BJ (cell line): Measurements from ENCODE around the gene NDUFS6. TPM values are rescaled to one million over a fixed set of nuclear protein-coding genes. Genes with fewer than 3 reads are reported as not detected.

Experiments used
- CTCF ChIA-PET: fragments of 350-600 bp; formaldehyde crosslinking; extraction: SDS; loops from one replicate; lab custom pipeline; 2021; ENCODE audit warnings: antibody characterized with exemption, inconsistent platforms; lab: Yijun Ruan, JAX
- POLR2A ChIA-PET: fragments of 300-600 bp; sonication (Branson Sonifier 250); formaldehyde crosslinking; extraction: SDS; loops from one replicate; lab custom pipeline; 2021; ENCODE audit warnings: antibody characterized with exemption; lab: Charles Lee
- DNase-seq: peaks from one replicate; pipeline ENCODE4 v3.0.0-alpha.2; 2011; ENCODE audit warnings: low read depth
- H3K27me3 ChIP-seq: 2 replicates; pipeline ENCODE4 v1.6.0; 2011; ENCODE audit warnings: low read length; ENCODE audit not compliant: control insufficient read depth, insufficient read depth
- H3K36me3 ChIP-seq: 2 replicates; pipeline ENCODE4 v1.5.1; 2011; ENCODE audit warnings: low read length; ENCODE audit not compliant: control insufficient read depth, insufficient read depth
- H3K4me3 ChIP-seq: 2 replicates; pipeline ENCODE4 v1.5.1; 2011; ENCODE audit warnings: low read depth, mild to moderate bottlenecking, control low read depth, low read length
- CTCF ChIP-seq: IDR thresholded peaks from 2 replicates; pipeline ENCODE4 v1.5.1; 2011; ENCODE audit warnings: low read depth, mild to moderate bottlenecking, control low read depth, inconsistent platforms, low read length, moderate library complexity; ENCODE audit not compliant: insufficient read depth
- polyA plus RNA-seq: library from polyadenylated mRNA; depleted of rRNA; stranded (reverse); fragments of >200 nt; gene quantifications from 2 replicates; pipeline ENCODE4 v1.2.3, GENCODE V29; 2011

Gene NDUFS6
- polyA plus RNA-seq, 1 experiment, result 26.6 TPM

GRCh38 chr5:1851290-1851934, 50.2 kb downstream of the NDUFS6 start:
- POLR2A ChIA-PET, result no interaction called here
- CTCF ChIA-PET, result no interaction called here
- TF ChIP-seq CTCF, result no peak
- no peaks in the 10 kb centered on the region for H3K36me3 ChIP-seq
- peaks cover 15% of the 10 kb centered on the region for H3K27me3 ChIP-seq
- no peak for DNase-seq
- no peak overlapping the region for H3K4me3 ChIP-seq

GRCh38 chr5:1852324-1852947, 51.2 kb downstream of the NDUFS6 start:
- Histone ChIP-seq H3K27me3 (peaks cover 16% of the 10 kb centered on the region), H3K4me3 (no peak overlapping the region), H3K36me3 (no peaks in the 10 kb centered on the region)
- ChIA-PET POLR2A (no interaction called here), CTCF (no interaction called here)
- no peak for DNase-seq
- TF ChIP-seq CTCF, result no peak

GRCh38 chr5:1853531-1853930, 52.3 kb downstream of the NDUFS6 start:
- ChIA-PET POLR2A (no interaction called here), CTCF (no interaction called here)
- no peak for DNase-seq
- no peak for TF ChIP-seq CTCF
- H3K36me3 ChIP-seq, result no peaks in the 10 kb centered on the region
- H3K27me3 ChIP-seq, result peaks cover 16% of the 10 kb centered on the region
- H3K4me3 ChIP-seq, result no peak overlapping the region

- no peak overlapping the region for H3K4me3 ChIP-seq
- ChIA-PET POLR2A (no interaction called here), CTCF (no interaction called here)
- no peak for DNase-seq
- H3K36me3 ChIP-seq, result no peaks in the 10 kb centered on the region
- no peak for TF ChIP-seq CTCF
- H3K27me3 ChIP-seq, result peaks cover 14% of the 10 kb centered on the region
These were observed 53.9 kb downstream of the NDUFS6 start for GRCh38 chr5:1855075-1855474.

GRCh38 chr5:1855596-1855995, 54.4 kb downstream of the NDUFS6 start:
- TF ChIP-seq CTCF, result no peak
- no peak for DNase-seq
- no peaks in the 10 kb centered on the region for H3K36me3 ChIP-seq
- peaks cover 14% of the 10 kb centered on the region for H3K27me3 ChIP-seq
- ChIA-PET POLR2A (no interaction called here), CTCF (no interaction called here)
- H3K4me3 ChIP-seq, result no peak overlapping the region
